Measurements from ENCODE around the gene CDK5R1. TPM values are rescaled to one million over a fixed set of nuclear protein-coding genes. Genes with fewer than 3 reads are reported as not detected.

Gene CDK5R1
- total and polyA plus RNA-seq, 2 donors (not counting 1 experiment from before 2014, with no cell fraction given), result 2.4 to 6.2 TPM

DNA sequence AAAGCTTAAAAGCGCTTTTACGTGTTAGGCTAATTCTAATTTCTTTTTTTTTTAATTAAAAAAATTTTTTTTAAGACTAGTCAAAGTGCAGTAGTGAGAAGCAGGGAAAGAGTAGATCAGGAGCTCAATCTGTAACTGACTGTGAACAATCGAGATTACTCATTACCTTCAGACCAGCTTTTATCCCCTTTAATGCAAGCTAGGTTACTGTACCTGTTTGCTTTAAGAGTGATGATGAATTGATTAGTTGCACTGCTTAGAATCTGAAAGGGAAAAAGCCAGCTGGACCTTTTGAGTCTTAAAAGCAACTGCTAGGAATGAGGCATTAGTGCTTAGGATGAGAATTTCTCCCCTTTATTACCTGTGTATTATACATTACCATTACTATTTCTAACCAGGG lies 23.5 kb upstream of the CDK5R1 start:
- ATAC-seq (ENCODE audit: low read depth) (no peak), DNase-seq (no peak)
- H3K9me3 Mint-ChIP-seq (ENCODE audit: insufficient read depth), result no peaks in the 10 kb centered on the region
- Histone ChIP-seq H3K27ac (ENCODE audit: low read length in 2 of 2) (no peak overlapping the region), H3K4me2 (replicated peaks; ENCODE audit: low read depth, low read length, poor library complexity, severe bottlenecking) (no peak overlapping the region), H3K27me3 (replicated peaks in 1 of 4; ENCODE audit: control extremely low read depth in 1 of 4, control insufficient read depth in 3 of 4, insufficient read depth in 4 of 4, low read length in 3 of 4) (no peaks in the 10 kb centered on the region), H2AFZ (ENCODE audit: insufficient read depth, low read depth, low read length, poor library complexity, severe bottlenecking) (no peak overlapping the region), H3K4me1 (ENCODE audit: control insufficient read depth in 2 of 2, insufficient read depth in 2 of 2, low read length in 2 of 2) (peaks cover 0 to 3% of the 10 kb centered on the region in 2 donors), H3K4me3 (ENCODE audit: control extremely low read depth in 1 of 5, extremely low read depth in 1 of 5, insufficient read depth in 1 of 5, low read depth in 2 of 5, low read length in 4 of 5) (no peak overlapping the region), H3K9ac (ENCODE audit: low read length) (no peak overlapping the region), H3K36me3 (replicated peaks in 1 of 2; ENCODE audit: control extremely low read depth in 1 of 2, control insufficient read depth in 1 of 2, extremely low read depth in 1 of 2, insufficient read depth in 2 of 2, low read length in 1 of 2) (peaks cover 25 to 67% of the 10 kb centered on the region in 2 experiments), H3K79me2 (ENCODE audit: control insufficient read depth, insufficient read depth, low read length) (peaks cover 33% of the 10 kb centered on the region), H3K9me3 (ENCODE audit: control extremely low read depth in 1 of 3, control insufficient read depth in 2 of 3, insufficient read depth in 1 of 3, low read length in 2 of 3) (no peaks in the 10 kb centered on the region), H4K20me1 (ENCODE audit: control insufficient read depth, insufficient read depth, low read length, poor library complexity, severe bottlenecking) (peaks cover 21% of the 10 kb centered on the region)
- H3K27me3 Mint-ChIP-seq, result no peaks in the 10 kb centered on the region
- POLR2A ChIA-PET, result no interaction called here
- no peak overlapping the region for H3K27ac Mint-ChIP-seq
- intact Hi-C loops (cut with micrococcal nuclease), result no loop called here
- H3K4me1 Mint-ChIP-seq, result peaks cover 7% of the 10 kb centered on the region
- WGBS (ENCODE audit: insufficient coverage), result no CpG with 5 or more reads among the region's 3 CpGs
- TF ChIP-seq, protein P1, sequence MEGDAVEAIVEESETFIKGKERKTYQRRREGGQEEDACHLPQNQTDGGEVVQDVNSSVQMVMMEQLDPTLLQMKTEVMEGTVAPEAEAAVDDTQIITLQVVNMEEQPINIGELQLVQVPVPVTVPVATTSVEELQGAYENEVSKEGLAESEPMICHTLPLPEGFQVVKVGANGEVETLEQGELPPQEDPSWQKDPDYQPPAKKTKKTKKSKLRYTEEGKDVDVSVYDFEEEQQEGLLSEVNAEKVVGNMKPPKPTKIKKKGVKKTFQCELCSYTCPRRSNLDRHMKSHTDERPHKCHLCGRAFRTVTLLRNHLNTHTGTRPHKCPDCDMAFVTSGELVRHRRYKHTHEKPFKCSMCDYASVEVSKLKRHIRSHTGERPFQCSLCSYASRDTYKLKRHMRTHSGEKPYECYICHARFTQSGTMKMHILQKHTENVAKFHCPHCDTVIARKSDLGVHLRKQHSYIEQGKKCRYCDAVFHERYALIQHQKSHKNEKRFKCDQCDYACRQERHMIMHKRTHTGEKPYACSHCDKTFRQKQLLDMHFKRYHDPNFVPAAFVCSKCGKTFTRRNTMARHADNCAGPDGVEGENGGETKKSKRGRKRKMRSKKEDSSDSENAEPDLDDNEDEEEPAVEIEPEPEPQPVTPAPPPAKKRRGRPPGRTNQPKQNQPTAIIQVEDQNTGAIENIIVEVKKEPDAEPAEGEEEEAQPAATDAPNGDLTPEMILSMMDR (IDR thresholded peaks at IDR 0.05), result no peak
- TF ChIP-seq EZH2 (IDR thresholded peaks at IDR 0.05; ENCODE audit: borderline replicate concordance, insufficient read depth, low read depth, low read length, poor library complexity, severe bottlenecking), result no peak
- CTCF ChIA-PET, result interaction anchor here (0.8 to 5.6 kb wide), 25 partner anchors 10 to 307 kb away, joined by 3 to 66 read pairs (median 8); partner anchors contain the start of gene PSMD11
- no peak overlapping the region for H3K4me3 Mint-ChIP-seq

DNA sequence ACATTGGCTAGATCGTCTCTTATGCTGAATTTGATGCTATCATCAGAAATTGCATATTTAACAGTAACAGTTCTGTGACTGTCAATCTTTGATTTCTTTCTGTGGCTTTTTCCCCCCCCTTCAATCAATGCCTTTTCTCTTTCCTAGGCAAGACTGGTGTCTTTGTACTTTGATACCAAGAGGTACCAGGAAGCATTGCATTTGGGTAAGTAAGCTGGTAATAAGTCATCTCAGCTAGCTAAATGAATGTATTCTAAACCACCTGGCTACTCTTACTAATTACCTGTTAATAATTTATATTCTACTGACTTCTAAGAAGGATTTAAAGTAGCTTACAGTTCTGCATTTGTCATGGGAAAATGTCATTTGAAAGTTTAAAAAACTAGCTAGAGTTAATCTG lies 22.4 kb upstream of the CDK5R1 start:
- DNase-seq (no peak), ATAC-seq (ENCODE audit: low read depth) (no peak)
- Histone ChIP-seq H3K9me3 (ENCODE audit: control extremely low read depth in 1 of 3, control insufficient read depth in 2 of 3, insufficient read depth in 1 of 3, low read length in 2 of 3) (no peaks in the 10 kb centered on the region), H4K20me1 (ENCODE audit: control insufficient read depth, insufficient read depth, low read length, poor library complexity, severe bottlenecking) (peaks cover 19% of the 10 kb centered on the region), H3K4me3 (ENCODE audit: control extremely low read depth in 1 of 5, extremely low read depth in 1 of 5, insufficient read depth in 1 of 5, low read depth in 2 of 5, low read length in 4 of 5) (no peak overlapping the region), H3K79me2 (ENCODE audit: control insufficient read depth, insufficient read depth, low read length) (peaks cover 27% of the 10 kb centered on the region), H3K4me2 (replicated peaks; ENCODE audit: low read depth, low read length, poor library complexity, severe bottlenecking) (no peak overlapping the region), H3K9ac (ENCODE audit: low read length) (no peak overlapping the region), H3K27ac (ENCODE audit: low read length in 2 of 2) (no peak overlapping the region), H3K27me3 (replicated peaks in 1 of 4; ENCODE audit: control extremely low read depth in 1 of 4, control insufficient read depth in 3 of 4, insufficient read depth in 4 of 4, low read length in 3 of 4) (no peaks in the 10 kb centered on the region), H2AFZ (ENCODE audit: insufficient read depth, low read depth, low read length, poor library complexity, severe bottlenecking) (no peak overlapping the region), H3K36me3 (replicated peaks in 1 of 2; ENCODE audit: control extremely low read depth in 1 of 2, control insufficient read depth in 1 of 2, extremely low read depth in 1 of 2, insufficient read depth in 2 of 2, low read length in 1 of 2) (peaks cover 27 to 69% of the 10 kb centered on the region in 2 experiments), H3K4me1 (ENCODE audit: control insufficient read depth in 2 of 2, insufficient read depth in 2 of 2, low read length in 2 of 2) (peaks cover 0 to 3% of the 10 kb centered on the region in 2 donors)
- Mint-ChIP-seq H3K4me1 (peaks cover 7% of the 10 kb centered on the region), H3K4me3 (no peak overlapping the region), H3K9me3 (ENCODE audit: insufficient read depth) (no peaks in the 10 kb centered on the region), H3K27me3 (no peaks in the 10 kb centered on the region), H3K27ac (no peak overlapping the region)
- 67% methylated on average over 1 of the region's 1 CpG for WGBS (ENCODE audit: insufficient coverage)
- TF ChIP-seq EZH2 (IDR thresholded peaks at IDR 0.05; ENCODE audit: borderline replicate concordance, insufficient read depth, low read depth, low read length, poor library complexity, severe bottlenecking), result no peak
- TF ChIP-seq, protein P1 (IDR thresholded peaks at IDR 0.05), result no peak
- ChIA-PET POLR2A (no interaction called here), CTCF (interaction anchor here (0.8 to 5.6 kb wide), 11 partner anchors 9 to 286 kb away, joined by 3 to 66 read pairs (median 4); partner anchors contain the start of gene PSMD11)
- intact Hi-C loops (cut with micrococcal nuclease), result no loop called here
